ENCODE results near the gene PTPRB.

PTPRB gene

DNA sequence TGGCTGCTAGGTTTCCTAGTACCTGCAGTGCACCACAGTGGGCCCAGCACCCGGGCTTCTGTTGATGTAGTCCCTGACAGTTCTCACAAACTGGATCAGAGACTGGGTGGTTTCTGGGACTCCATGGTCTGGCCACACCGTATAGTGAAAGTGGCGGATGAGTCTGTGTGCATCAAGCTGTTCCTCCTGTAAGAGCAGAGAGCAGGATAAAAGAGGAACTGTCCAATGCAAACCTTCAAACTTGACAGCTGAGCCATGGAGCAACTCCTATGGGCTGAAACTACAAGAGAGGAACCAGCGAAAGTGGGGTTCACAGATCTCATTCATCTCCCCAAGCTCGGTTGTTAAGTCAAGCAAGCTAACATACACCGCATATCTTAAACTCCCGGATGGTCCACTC, 102.8 kb downstream of the PTPRB start:
- Histone ChIP-seq H3K4me2 (ENCODE audit: low read length) (no peak overlapping the region), H3K4me1 (ENCODE audit: insufficient read depth, low read length, severe bottlenecking) (no peaks in the 10 kb centered on the region), H3K9me3 (ENCODE audit: low read length) (no peaks in the 10 kb centered on the region), H4K20me1 (ENCODE audit: insufficient read depth, low read length) (no peaks in the 10 kb centered on the region), H3K9me2 (ENCODE audit: low read depth, low read length) (no peaks in the 10 kb centered on the region), H3K9ac (ENCODE audit: low read length) (no peak overlapping the region), H3K27ac (ENCODE audit: low read depth, low read length, poor library complexity, severe bottlenecking) (no peak overlapping the region), H3K4me3 (ENCODE audit: low read depth, low read length, poor library complexity, severe bottlenecking) (no peak overlapping the region), H3F3A (ENCODE audit: insufficient read depth, low read length) (no peaks in the 10 kb centered on the region), H3K79me2 (ENCODE audit: insufficient read depth, low read length) (no peaks in the 10 kb centered on the region), H2AFZ (ENCODE audit: low read length) (no peak overlapping the region), H3K27me3 (ENCODE audit: insufficient read depth, low read length) (no peaks in the 10 kb centered on the region), H3K36me3 (ENCODE audit: insufficient read depth, low read length) (no peaks in the 10 kb centered on the region)
- no peak for TF ChIP-seq EZH2 (IDR thresholded peaks at IDR 0.05; ENCODE audit: borderline replicate concordance, low read length)
- no peak for TF ChIP-seq CTCF (IDR thresholded peaks at IDR 0.05; ENCODE audit: low read length)

DNA sequence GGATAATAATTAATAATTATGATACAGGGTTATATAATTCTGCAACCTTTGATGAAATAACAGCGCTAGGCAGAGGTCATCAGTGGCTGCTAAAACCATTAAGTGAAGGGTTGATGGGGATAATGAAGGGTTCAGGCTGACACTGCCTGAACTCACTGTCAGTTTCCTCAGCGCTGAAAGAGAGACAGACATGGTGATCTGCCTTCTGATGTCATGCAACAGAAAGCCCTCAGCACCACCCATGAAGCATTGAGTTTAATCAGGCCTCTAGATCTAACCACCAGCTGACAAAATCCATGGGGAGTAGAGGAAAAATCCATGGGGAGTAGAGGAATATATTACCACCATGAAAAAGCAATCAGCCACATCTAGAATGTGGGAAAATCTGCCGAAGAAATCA, 107.6 kb downstream of the PTPRB start:
- Histone ChIP-seq H3K4me3 (ENCODE audit: low read depth, low read length, poor library complexity, severe bottlenecking) (no peak overlapping the region), H3K36me3 (ENCODE audit: insufficient read depth, low read length) (peaks cover 34% of the 10 kb centered on the region), H3K79me2 (ENCODE audit: insufficient read depth, low read length) (no peaks in the 10 kb centered on the region), H3K27me3 (ENCODE audit: insufficient read depth, low read length) (no peaks in the 10 kb centered on the region), H3F3A (ENCODE audit: insufficient read depth, low read length) (no peaks in the 10 kb centered on the region), H4K20me1 (ENCODE audit: insufficient read depth, low read length) (no peaks in the 10 kb centered on the region), H3K4me2 (ENCODE audit: low read length) (no peak overlapping the region), H3K27ac (ENCODE audit: low read depth, low read length, poor library complexity, severe bottlenecking) (no peak overlapping the region), H3K4me1 (ENCODE audit: insufficient read depth, low read length, severe bottlenecking) (no peaks in the 10 kb centered on the region), H3K9ac (ENCODE audit: low read length) (no peak overlapping the region), H3K9me2 (ENCODE audit: low read depth, low read length) (no peaks in the 10 kb centered on the region), H3K9me3 (ENCODE audit: low read length) (no peaks in the 10 kb centered on the region), H2AFZ (ENCODE audit: low read length) (no peak overlapping the region)
- no peak for TF ChIP-seq EZH2 (IDR thresholded peaks at IDR 0.05; ENCODE audit: borderline replicate concordance, low read length)
- no peak for TF ChIP-seq CTCF (IDR thresholded peaks at IDR 0.05; ENCODE audit: low read length)

DNA sequence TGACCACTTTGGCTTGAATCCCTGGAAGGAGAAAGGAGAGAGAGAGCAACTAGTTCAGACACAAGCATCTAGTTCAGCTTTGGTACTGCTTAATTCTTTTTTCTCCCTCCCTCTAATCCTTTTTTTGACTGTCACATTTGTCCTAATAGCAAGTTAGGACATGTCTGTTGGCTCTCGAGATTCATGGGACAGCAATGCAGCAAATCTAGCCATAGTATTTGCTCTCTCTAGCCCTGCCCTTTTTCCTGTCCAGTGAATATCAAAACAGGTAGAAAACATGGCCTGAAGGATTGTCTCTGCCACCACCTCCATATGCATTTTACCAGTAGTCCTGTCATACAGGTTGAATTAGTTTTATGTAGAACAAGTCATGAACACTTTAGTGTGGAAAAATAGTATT, 116.4 kb downstream of the PTPRB start:
- no peak overlapping the region for H3K9ac ChIP-seq (ENCODE audit: low read length)
- H3K9me2 ChIP-seq (ENCODE audit: low read depth, low read length), result no peaks in the 10 kb centered on the region
- H3K4me3 ChIP-seq (ENCODE audit: low read depth, low read length, poor library complexity, severe bottlenecking), result no peak overlapping the region
- peaks cover 68% of the 10 kb centered on the region for H3K36me3 ChIP-seq (ENCODE audit: insufficient read depth, low read length)
- no peaks in the 10 kb centered on the region for H3K79me2 ChIP-seq (ENCODE audit: insufficient read depth, low read length)
- H3K4me2 ChIP-seq (ENCODE audit: low read length), result no peak overlapping the region
- H3K27ac ChIP-seq (ENCODE audit: low read depth, low read length, poor library complexity, severe bottlenecking), result no peak overlapping the region
- H3F3A ChIP-seq (ENCODE audit: insufficient read depth, low read length), result 0 out of 2 replicates have a peak, but pooled peaks cover 4% of the 10 kb centered on the region
- no peaks in the 10 kb centered on the region; the same call in 1 of the 2 replicates for H3K9me3 ChIP-seq (ENCODE audit: low read length)
- no peaks in the 10 kb centered on the region for H4K20me1 ChIP-seq (ENCODE audit: insufficient read depth, low read length)
- no peaks in the 10 kb centered on the region for H3K27me3 ChIP-seq (ENCODE audit: insufficient read depth, low read length)
- TF ChIP-seq CTCF (IDR thresholded peaks at IDR 0.05; ENCODE audit: low read length) (no peak), EZH2 (IDR thresholded peaks at IDR 0.05; ENCODE audit: borderline replicate concordance, low read length) (no peak)
- H3K4me1 ChIP-seq (ENCODE audit: insufficient read depth, low read length, severe bottlenecking), result no peaks in the 10 kb centered on the region
- no peak overlapping the region for H2AFZ ChIP-seq (ENCODE audit: low read length)

All from OCI-LY1 (cell line).